DOHH2 (cell line): ENCODE data around the gene AKAP7.

Source experiments
- H3F3A ChIP-seq: fragments of 200-600 bp; sonication (generic), shearing (Covaris generic); 2 replicates; pipeline ENCODE4 v1.6.0; 2016; ENCODE audit warnings: antibody characterized with exemption, mild to moderate bottlenecking; ENCODE audit not compliant: control insufficient read depth, insufficient read depth
- H3K27ac ChIP-seq: fragments of 200-600 bp; sonication (generic); 2 replicates; pipeline ENCODE4 v1.5.1; 2014; ENCODE audit warnings: low read depth, mild to moderate bottlenecking, low read length, moderate library complexity
- H3K27me3 ChIP-seq: fragments of 200-600 bp; sonication (generic); 2 replicates; pipeline ENCODE4 v1.6.1; 2014; ENCODE audit warnings: mild to moderate bottlenecking, low read length, mixed read lengths; ENCODE audit not compliant: control insufficient read depth
- H3K36me3 ChIP-seq: fragments of 200-600 bp; sonication (generic); 2 replicates; pipeline ENCODE4 v1.6.1; 2014; ENCODE audit warnings: mild to moderate bottlenecking, low read length, moderate library complexity, mixed read lengths; ENCODE audit not compliant: control insufficient read depth
- H3K4me1 ChIP-seq: fragments of 200-600 bp; sonication (generic); 2 replicates; pipeline ENCODE4 v1.6.1; 2014; ENCODE audit warnings: mild to moderate bottlenecking, low read length, mixed read lengths; ENCODE audit not compliant: control insufficient read depth
- H3K4me2 ChIP-seq: fragments of 200-600 bp; sonication (generic); 2 replicates; pipeline ENCODE4 v1.6.0; 2014; ENCODE audit warnings: mild to moderate bottlenecking, low read length, moderate library complexity
- H3K4me3 ChIP-seq: fragments of 200-600 bp; sonication (generic); 2 replicates; pipeline ENCODE4 v1.5.1; 2014; ENCODE audit warnings: mild to moderate bottlenecking, low read length, mixed read lengths
- H3K79me2 ChIP-seq: fragments of 200-600 bp; sonication (generic); 2 replicates; pipeline ENCODE4 v1.6.1; 2014; ENCODE audit warnings: mild to moderate bottlenecking, low read length, mixed read lengths; ENCODE audit not compliant: control insufficient read depth
- H3K9me2 ChIP-seq: fragments of 200-600 bp; sonication (generic); replicated peaks from 2 replicates; pipeline ENCODE4 v1.6.1; 2014; ENCODE audit warnings: mild to moderate bottlenecking, low read length, mixed read lengths; ENCODE audit not compliant: control insufficient read depth
- H3K9me3 ChIP-seq: fragments of 200-600 bp; sonication (generic); 2 replicates; pipeline ENCODE4 v1.6.1; 2014; ENCODE audit warnings: antibody characterized with exemption, low read length, mixed read lengths; ENCODE audit not compliant: control insufficient read depth, insufficient read depth
- H4K20me1 ChIP-seq: fragments of 200-600 bp; sonication (generic); 2 replicates; pipeline ENCODE4 v1.6.0; 2014; ENCODE audit warnings: low read depth, mild to moderate bottlenecking, antibody characterized with exemption, low read length, moderate library complexity; ENCODE audit not compliant: control insufficient read depth, insufficient read depth
- CTCF ChIP-seq: fragments of 200-600 bp; sonication (generic); IDR thresholded peaks from one replicate; pipeline ENCODE4 v1.5.1; 2014; ENCODE audit warnings: antibody characterized with exemption, mild to moderate bottlenecking, low read depth, low read length; ENCODE audit not compliant: poor library complexity, severe bottlenecking
- EZH2phosphoT487 ChIP-seq: fragments of 200-600 bp; sonication (generic); IDR thresholded peaks from 2 replicates; pipeline ENCODE4 v1.6.1; 2017; ENCODE audit warnings: borderline replicate concordance, mild to moderate bottlenecking, antibody characterized with exemption, low read length, moderate library complexity, mixed read lengths

AKAP7 gene

GRCh38 chr6:131283466-131284175 lies 148.4 kb downstream of the AKAP7 start:
- Histone ChIP-seq H3K36me3 (no peaks in the 10 kb centered on the region), H3K4me3 (no peak overlapping the region), H3K4me2 (no peak overlapping the region), H3K9me3 (no peaks in the 10 kb centered on the region), H3K27ac (no peak overlapping the region), H4K20me1 (no peaks in the 10 kb centered on the region), H3K9me2 (no peaks in the 10 kb centered on the region), H3K79me2 (no peaks in the 10 kb centered on the region), H3K27me3 (no peaks in the 10 kb centered on the region), H3F3A (no peaks in the 10 kb centered on the region), H3K4me1 (no peaks in the 10 kb centered on the region)
- no peak for TF ChIP-seq CTCF
- TF ChIP-seq EZH2phosphoT487, result no peak

DNA sequence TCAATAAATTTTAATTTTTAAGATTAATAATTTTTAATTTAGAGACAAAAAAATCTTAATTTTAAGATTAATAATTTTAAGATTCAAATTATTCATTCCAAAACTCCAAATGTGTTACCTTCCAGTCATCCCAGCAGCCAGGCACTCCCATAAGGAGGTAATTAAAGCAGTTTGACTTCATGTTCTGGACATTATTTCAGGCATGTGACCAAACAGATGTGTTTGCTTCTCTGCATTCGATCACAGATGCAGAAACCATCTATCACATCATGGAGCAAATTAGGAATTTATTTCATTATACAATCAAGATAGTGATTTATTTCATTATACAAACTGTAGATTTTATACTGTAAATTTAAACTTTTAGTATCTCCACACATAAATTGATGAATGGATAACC lies 150.3 kb downstream of the AKAP7 start:
- no peaks in the 10 kb centered on the region for H3K36me3 ChIP-seq
- H3K79me2 ChIP-seq, result no peaks in the 10 kb centered on the region
- no peaks in the 10 kb centered on the region for H3K27me3 ChIP-seq
- no peak overlapping the region for H3K27ac ChIP-seq
- H3K4me3 ChIP-seq, result no peak overlapping the region
- no peak for TF ChIP-seq EZH2phosphoT487
- TF ChIP-seq CTCF, result no peak
- H3K4me1 ChIP-seq, result no peaks in the 10 kb centered on the region
- H3K9me3 ChIP-seq, result no peaks in the 10 kb centered on the region
- H3F3A ChIP-seq, result no peaks in the 10 kb centered on the region
- H3K9me2 ChIP-seq, result no peaks in the 10 kb centered on the region
- no peaks in the 10 kb centered on the region for H4K20me1 ChIP-seq
- H3K4me2 ChIP-seq, result no peak overlapping the region

- no peaks in the 10 kb centered on the region for H3K9me2 ChIP-seq
Observed at GRCh38 chr6:131286469-131287040, 151.3 kb downstream of the AKAP7 start.

More at GRCh38 chr6:131286469-131287040, 151.3 kb downstream of the AKAP7 start:
- Histone ChIP-seq H4K20me1 (no peaks in the 10 kb centered on the region), H3K4me1 (no peaks in the 10 kb centered on the region), H3K4me2 (no peak overlapping the region), H3K9me3 (no peaks in the 10 kb centered on the region), H3K4me3 (no peak overlapping the region), H3F3A (no peaks in the 10 kb centered on the region), H3K27ac (no peak overlapping the region), H3K79me2 (no peaks in the 10 kb centered on the region), H3K36me3 (no peaks in the 10 kb centered on the region), H3K27me3 (no peaks in the 10 kb centered on the region)
- TF ChIP-seq CTCF, result no peak
- TF ChIP-seq EZH2phosphoT487, result no peak
